Measurements from ENCODE around the gene AP3D1.

DNA sequence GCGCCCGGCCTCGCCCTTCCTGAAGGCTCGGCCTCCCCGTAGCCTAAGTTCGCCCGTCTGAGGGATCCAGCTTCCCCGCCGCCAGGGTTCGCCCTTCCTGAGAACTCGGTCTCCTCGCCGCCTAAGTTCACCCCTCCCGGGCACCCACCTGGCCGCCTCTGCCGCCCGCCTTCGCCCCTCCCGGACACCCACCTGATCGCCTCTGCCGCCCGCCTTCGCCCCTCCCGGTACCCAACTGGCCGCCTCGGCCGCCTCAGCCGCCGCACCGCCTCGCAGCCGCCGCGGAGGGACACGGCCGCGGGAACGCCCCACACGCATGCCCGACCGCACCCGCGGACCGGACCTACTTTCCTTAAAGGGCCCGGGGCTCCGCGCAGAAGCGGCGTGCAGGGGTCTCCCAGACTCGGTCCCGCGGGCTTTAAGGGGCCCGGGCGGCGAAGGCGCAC is 55.3 kb downstream of the AP3D1 start, which contains the start of gene MOB3A:
- TF ChIP-seq CTCF (conservative IDR thresholded peaks at IDR 0.05; ENCODE audit: low read depth, low read length), result peak; percentile 44
- no peak for TF ChIP-seq EZH2phosphoT487 (IDR thresholded peaks at IDR 0.05; ENCODE audit: borderline replicate concordance, low read length)
- TF ChIP-seq EZH2 (IDR thresholded peaks at IDR 0.05; ENCODE audit: low read length, unreplicated experiment), result no peak

Measured in PC-3 (cell line).